Muscle of leg (tissue), 11 donors: Measurements from ENCODE around the gene KCND3. TPM values are rescaled to one million over a fixed set of nuclear protein-coding genes. Genes with fewer than 3 reads are reported as not detected.

Experiments
- DNase-seq: peaks from one replicate; pipeline ENCODE4 v3.0.0; 2013
- H3K27ac ChIP-seq: one replicate; pipeline ENCODE4 v1.5.1; 2013; ENCODE audit warnings: mild to moderate bottlenecking, low read length, control low read depth
- H3K27me3 ChIP-seq: one replicate; pipeline ENCODE4 v1.6.1; 2013; ENCODE audit warnings: low read length; ENCODE audit not compliant: control insufficient read depth, insufficient read depth
- H3K36me3 ChIP-seq: one replicate; pipeline ENCODE4 v1.6.1; 2013; ENCODE audit warnings: low read length; ENCODE audit not compliant: control insufficient read depth, insufficient read depth
- H3K4me1 ChIP-seq: one replicate; pipeline ENCODE4 v1.6.1; 2013; ENCODE audit warnings: low read length; ENCODE audit not compliant: control insufficient read depth, insufficient read depth
- H3K4me3 ChIP-seq: one replicate; pipeline ENCODE4 v1.5.1; 2013; ENCODE audit warnings: low read length, control low read depth
- H3K9me3 ChIP-seq: replicated peaks from 2 replicates; pipeline ENCODE4 v1.6.1; 2013; ENCODE audit warnings: low read depth, low read length; ENCODE audit not compliant: control insufficient read depth
- WGBS: methylation state at CpG from one replicate; pipeline ENCODE4 v1.1.5; 2013; ENCODE audit warnings: missing lambda C conversion rate; ENCODE audit not compliant: insufficient coverage; 5-methylcytosine and 5-hydroxymethylcytosine counted together
- polyA plus RNA-seq, 8 donors: library from polyadenylated mRNA; unstranded; fragments of 120-200 nt; gene quantifications; one replicate each; pipeline versions ENCODE4 v1.2.1 to v1.2.3, GENCODE V29; 2013; ENCODE audit warnings: inconsistent platforms in 1 of 8, low replicate concordance in 1 of 8; ENCODE audit not compliant: insufficient read length in 8 of 8, insufficient read depth in 1 of 8
- total RNA-seq: library from RNA; stranded (reverse); fragments of 120-200 nt; gene quantifications from one replicate; pipeline ENCODE4 v1.2.4, GENCODE V29; 2013

KCND3 gene
- total and polyA plus RNA-seq, 9 donors: 0.84 to 1.9 (median 1.5) TPM

GRCh38 chr1:111776861-111777260 is 212.6 kb downstream of the KCND3 start:
- Histone ChIP-seq H3K27ac (no peak overlapping the region), H3K4me1 (peaks cover 10% of the 10 kb centered on the region), H3K9me3 (no peaks in the 10 kb centered on the region), H3K4me3 (no peak overlapping the region), H3K27me3 (no peaks in the 10 kb centered on the region), H3K36me3 (no peaks in the 10 kb centered on the region)
- DNase-seq: no peak
- WGBS: 91% methylated on average over 8 of the region's 8 CpGs

GRCh38 chr1:111776391-111776790 is 213.1 kb downstream of the KCND3 start:
- Histone ChIP-seq H3K27me3 (no peaks in the 10 kb centered on the region), H3K9me3 (no peaks in the 10 kb centered on the region), H3K27ac (no peak overlapping the region), H3K4me3 (no peak overlapping the region), H3K36me3 (no peaks in the 10 kb centered on the region), H3K4me1 (peaks cover 10% of the 10 kb centered on the region)
- no peak for DNase-seq
- WGBS: no CpG with 5 or more reads among the region's 2 CpGs

GRCh38 chr1:111775966-111776365 is 213.5 kb downstream of the KCND3 start:
- peaks cover 10% of the 10 kb centered on the region for H3K4me1 ChIP-seq
- no peaks in the 10 kb centered on the region for H3K27me3 ChIP-seq
- no peak overlapping the region for H3K4me3 ChIP-seq
- WGBS: 60% methylated on average over 3 of the region's 9 CpGs
- no peaks in the 10 kb centered on the region for H3K36me3 ChIP-seq
- no peaks in the 10 kb centered on the region for H3K9me3 ChIP-seq
- no peak overlapping the region for H3K27ac ChIP-seq
- no peak for DNase-seq

GRCh38 chr1:111770916-111771315 is 218.6 kb downstream of the KCND3 start:
- Histone ChIP-seq H3K36me3 (peaks cover 14% of the 10 kb centered on the region), H3K4me3 (no peak overlapping the region), H3K9me3 (no peaks in the 10 kb centered on the region), H3K4me1 (peaks cover 2% of the 10 kb centered on the region), H3K27ac (no peak overlapping the region), H3K27me3 (no peaks in the 10 kb centered on the region)
- no peak for DNase-seq
- no CpG with 5 or more reads among the region's 4 CpGs for WGBS

GRCh38 chr1:111769517-111770146 is 219.8 kb downstream of the KCND3 start:
- Histone ChIP-seq H3K36me3 (peaks cover 18% of the 10 kb centered on the region), H3K4me1 (no peaks in the 10 kb centered on the region), H3K27me3 (no peaks in the 10 kb centered on the region), H3K27ac (no peak overlapping the region), H3K9me3 (no peaks in the 10 kb centered on the region), H3K4me3 (no peak overlapping the region)
- WGBS: no CpG with 5 or more reads among the region's 6 CpGs
- peak; percentile 80 for DNase-seq

GRCh38 chr1:111768625-111769024 is 220.8 kb downstream of the KCND3 start:
- Histone ChIP-seq H3K27ac (no peak overlapping the region), H3K9me3 (no peaks in the 10 kb centered on the region), H3K4me3 (no peak overlapping the region), H3K36me3 (peaks cover 20% of the 10 kb centered on the region), H3K27me3 (no peaks in the 10 kb centered on the region), H3K4me1 (no peaks in the 10 kb centered on the region)
- no peak for DNase-seq

- no peak for DNase-seq
- Histone ChIP-seq H3K27me3 (no peaks in the 10 kb centered on the region), H3K27ac (no peak overlapping the region), H3K36me3 (peaks cover 22% of the 10 kb centered on the region), H3K4me1 (no peaks in the 10 kb centered on the region), H3K4me3 (no peak overlapping the region), H3K9me3 (no peaks in the 10 kb centered on the region)
Measured at GRCh38 chr1:111768023-111768422, 221.4 kb downstream of the KCND3 start.

- no CpG with 5 or more reads among the region's 2 CpGs for WGBS
- Histone ChIP-seq H3K9me3 (no peaks in the 10 kb centered on the region), H3K4me1 (no peaks in the 10 kb centered on the region), H3K27ac (no peak overlapping the region), H3K27me3 (no peaks in the 10 kb centered on the region), H3K36me3 (peaks cover 34% of the 10 kb centered on the region), H3K4me3 (no peak overlapping the region)
- DNase-seq: no peak
Measured at GRCh38 chr1:111762332-111762731, 227.1 kb downstream of the KCND3 start.

- Histone ChIP-seq H3K27ac (no peak overlapping the region), H3K27me3 (no peaks in the 10 kb centered on the region), H3K36me3 (peaks cover 33% of the 10 kb centered on the region), H3K4me3 (no peak overlapping the region), H3K4me1 (peaks cover 3% of the 10 kb centered on the region), H3K9me3 (no peaks in the 10 kb centered on the region)
- WGBS: no CpG with 5 or more reads among the region's 2 CpGs
- DNase-seq: no peak
Measured at GRCh38 chr1:111761717-111762116, 227.8 kb downstream of the KCND3 start.

GRCh38 chr1:111758373-111758772 is 231.1 kb downstream of the KCND3 start:
- Histone ChIP-seq H3K9me3 (no peaks in the 10 kb centered on the region), H3K4me3 (no peak overlapping the region), H3K27me3 (no peaks in the 10 kb centered on the region), H3K4me1 (peaks cover 13% of the 10 kb centered on the region), H3K27ac (no peak overlapping the region), H3K36me3 (peaks cover 19% of the 10 kb centered on the region)
- WGBS: no CpG with 5 or more reads among the region's 2 CpGs
- DNase-seq: no peak

GRCh38 chr1:111756124-111756513 is 233.3 kb downstream of the KCND3 start:
- under 1% methylated on average over 33 of the region's 35 CpGs for WGBS

More at GRCh38 chr1:111756124-111756513, 233.3 kb downstream of the KCND3 start:
- Histone ChIP-seq H3K27me3 (no peaks in the 10 kb centered on the region), H3K4me1 (peaks cover 13% of the 10 kb centered on the region), H3K27ac (peak overlapping the region; percentile 100), H3K4me3 (peak overlapping the region; percentile 95), H3K36me3 (peaks cover 11% of the 10 kb centered on the region), H3K9me3 (no peaks in the 10 kb centered on the region)
- DNase-seq: no peak
